Measurements from ENCODE around the gene CTPS2.

DNA sequence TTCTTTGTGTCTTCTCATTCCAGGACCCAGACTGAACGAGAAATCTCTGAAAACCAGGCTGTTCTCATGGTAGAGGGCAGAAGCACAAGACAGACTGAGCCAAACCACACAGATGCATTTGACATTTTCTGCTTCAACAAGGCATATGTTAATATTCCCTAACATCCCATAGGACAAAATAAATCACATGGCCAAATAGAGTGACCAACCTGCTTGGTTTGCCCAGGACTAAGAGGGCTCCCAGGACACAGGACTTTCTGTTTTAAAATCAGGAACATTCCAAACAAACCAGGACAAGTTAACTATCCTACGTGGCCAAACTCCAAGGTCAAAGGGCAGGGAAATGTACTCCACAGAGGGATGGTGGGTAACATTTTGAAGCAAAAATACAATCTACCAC, 11.7 kb downstream of the CTPS2 start:
- TF ChIP-seq GATA2 (IDR thresholded peaks at IDR 0.05; ENCODE audit: low read depth, low read length): no peak
- no peak for TF ChIP-seq GATA3 (IDR thresholded peaks at IDR 0.05; ENCODE audit: low read depth, low read length)

Data from SH-SY5Y (cell line).